Common myeloid progenitor, CD34-positive (primary cell): Measurements from ENCODE around the gene VPS29.
"Not testable (repeated sequence)": the region's sequence is repeated elsewhere in the genome, so short reads cannot be mapped to it uniquely, and the experiment has no call there.

Experiments
- CTCF ChIA-PET: fragments of 350-600 bp; sonication (Branson Sonifier 250); formaldehyde crosslinking; loops from one replicate; lab custom pipeline; 2021; ENCODE audit warnings: antibody characterized with exemption; lab: Charles Lee
- POLR2A ChIA-PET: fragments of 350-600 bp; sonication (Branson Sonifier 250); formaldehyde crosslinking; loops from one replicate; lab custom pipeline; 2021; ENCODE audit warnings: antibody characterized with exemption; lab: Charles Lee
- DNase-seq, 3 donors: peaks; one replicate each; pipeline versions ENCODE4 v3.0.0 to v3.0.0-alpha.2; 2013
- H3K27ac ChIP-seq, 2 experiments: 1 replicate in 1 of 2; 2 replicates in 1 of 2; pipeline ENCODE4 v1.7.0; 2013; ENCODE audit warnings: inconsistent platforms in 2 of 2, low read length in 2 of 2, mild to moderate bottlenecking in 2 of 2, low read depth in 1 of 2, moderate library complexity in 1 of 2; ENCODE audit not compliant: severe bottlenecking in 2 of 2, insufficient read depth in 1 of 2, poor library complexity in 1 of 2
- H3K27me3 ChIP-seq, 5 experiments: replicated peaks in 2 of 5; 1 replicate in 3 of 5; 2 replicates in 2 of 5; pipeline versions ENCODE4 v1.6.1 to v1.7.0; 2013; ENCODE audit warnings: low read length in 4 of 5, mild to moderate bottlenecking in 2 of 5, moderate library complexity in 2 of 5, inconsistent platforms in 1 of 5; ENCODE audit not compliant: insufficient read depth in 5 of 5, control insufficient read depth in 4 of 5
- H3K36me3 ChIP-seq, 4 experiments: 1 replicate in 2 of 4; 2 replicates in 2 of 4; pipeline versions ENCODE4 v1.6.1 to v1.7.0; 2013; ENCODE audit warnings: low read length in 3 of 4, control low read depth in 1 of 4, mild to moderate bottlenecking in 1 of 4; ENCODE audit not compliant: control insufficient read depth in 4 of 4, insufficient read depth in 4 of 4
- H3K4me1 ChIP-seq, 4 experiments: 1 replicate in 3 of 4; 2 replicates in 1 of 4; pipeline versions ENCODE4 v1.6.1 to v1.7.1; 2013; ENCODE audit warnings: low read length in 3 of 4, mild to moderate bottlenecking in 3 of 4, control low read depth in 1 of 4, inconsistent platforms in 1 of 4, moderate library complexity in 1 of 4; ENCODE audit not compliant: control insufficient read depth in 4 of 4, insufficient read depth in 4 of 4; ENCODE audit errors: control extremely low read depth in 1 of 4
- H3K4me3 ChIP-seq, 7 experiments: 1 replicate in 4 of 7; 2 replicates in 3 of 7; pipeline versions ENCODE4 v1.5.1 to v1.7.0; 2013; ENCODE audit warnings: mild to moderate bottlenecking in 7 of 7, low read length in 6 of 7, moderate library complexity in 6 of 7, inconsistent platforms in 2 of 7, low read depth in 2 of 7, control low read depth in 1 of 7; ENCODE audit not compliant: insufficient read depth in 4 of 7, control insufficient read depth in 1 of 7; ENCODE audit errors: extremely low read depth in 1 of 7
- H3K9me3 ChIP-seq, 5 experiments: 1 replicate in 4 of 5; 2 replicates in 1 of 5; pipeline versions ENCODE4 v1.6.1 to v1.7.1; 2013; ENCODE audit warnings: low read length in 4 of 5, mild to moderate bottlenecking in 2 of 5, inconsistent platforms in 1 of 5, low read depth in 1 of 5, moderate library complexity in 1 of 5; ENCODE audit not compliant: control insufficient read depth in 4 of 5, insufficient read depth in 2 of 5; ENCODE audit errors: control extremely low read depth in 1 of 5
- WGBS: methylation state at CpG from one replicate; pipeline ENCODE4 v1.1.5; 2013; ENCODE audit not compliant: insufficient coverage; 5-methylcytosine and 5-hydroxymethylcytosine counted together

The VPS29 gene

GRCh38 chr12:110461189-110461588, 40.7 kb downstream of the VPS29 start:
- H3K4me1 ChIP-seq = peaks cover 6 to 18% (median 10%) of the 10 kb centered on the region in 4 experiments
- H3K36me3 ChIP-seq = peaks cover 8 to 53% (median 34%) of the 10 kb centered on the region in 4 experiments
- not testable (repeated sequence) for H3K4me3 ChIP-seq, H3K27ac ChIP-seq, DNase-seq, H3K27me3 ChIP-seq, H3K9me3 ChIP-seq
- ChIA-PET CTCF (interaction anchor here (1.0 to 11.3 kb wide), 2 partner anchors 9 to 30 kb away, joined by 3 to 200 read pairs; partner anchors contain the start of gene ARPC3), POLR2A (interaction anchor here (0.6 kb wide), 1 partner anchor 102 kb away, joined by 6 read pairs; no protein-coding TSS in a partner anchor)
- WGBS = 100% methylated on average over 3 of the region's 5 CpGs

GRCh38 chr12:110458756-110459155, 43.2 kb downstream of the VPS29 start:
- CTCF ChIA-PET = interaction anchor here (0.6 to 15.5 kb wide), 3 partner anchors 8 to 499 kb away, joined by 4 to 200 read pairs (median 11); partner anchors contain the start of genes ARPC3, FAM216A and GPN3
- POLR2A ChIA-PET = interaction anchor here (1.3 kb wide), 1 partner anchor 10 kb away, joined by 4 read pairs; the partner anchor contains the start of genes FAM216A and GPN3
- H3K27me3 ChIP-seq = no peaks in the 10 kb centered on the region
- peaks cover 11 to 30% (median 22%) of the 10 kb centered on the region in 4 experiments for H3K4me1 ChIP-seq
- peak overlapping the region in 1 of 2 experiments; percentile 29 for H3K27ac ChIP-seq
- peaks cover 6 to 45% (median 25%) of the 10 kb centered on the region in 4 experiments for H3K36me3 ChIP-seq
- no peaks in the 10 kb centered on the region for H3K9me3 ChIP-seq
- no peak overlapping the region for H3K4me3 ChIP-seq
- no CpG with 5 or more reads among the region's 4 CpGs for WGBS
- no peak for DNase-seq

- H3K27ac ChIP-seq = no peak overlapping the region
- DNase-seq = no peak
- peaks cover 5 to 35% (median 12%) of the 10 kb centered on the region in 4 experiments for H3K36me3 ChIP-seq
- POLR2A ChIA-PET = no interaction called here
- no peak overlapping the region for H3K4me3 ChIP-seq
- H3K27me3 ChIP-seq = no peaks in the 10 kb centered on the region
- no peaks in the 10 kb centered on the region for H3K9me3 ChIP-seq
- H3K4me1 ChIP-seq = peaks cover 14 to 44% (median 34%) of the 10 kb centered on the region in 4 experiments
- WGBS = 100% methylated on average over 1 of the region's 4 CpGs
- CTCF ChIA-PET = interaction anchor here (0.6 to 15.5 kb wide), 6 partner anchors 13 to 148 kb away, joined by 3 to 200 read pairs (median 4); partner anchors contain the start of genes FAM216A and GPN3
Measured at GRCh38 chr12:110453569-110454296, 48.2 kb downstream of the VPS29 start.

GRCh38 chr12:110451263-110451662, 50.6 kb downstream of the VPS29 start:
- CTCF ChIA-PET = interaction anchor here (1.9 to 15.5 kb wide), 5 partner anchors 8 to 150 kb away, joined by 11 to 200 read pairs (median 13); partner anchors contain the start of genes FAM216A and GPN3

GRCh38 chr12:110449799-110450497, 52.0 kb downstream of the VPS29 start, which contains the start of gene ARPC3:
Gene ARPC3 (minus strand): TSS chr12:110450337. CDS start chr12:110450260, 77 bp downstream.
- no peaks in the 10 kb centered on the region for H3K9me3 ChIP-seq
- peaks cover 11 to 50% (median 19%) of the 10 kb centered on the region in 4 experiments for H3K36me3 ChIP-seq
- H3K27ac ChIP-seq = peak within 1 kb of the TSS; percentile 98 to 99
- peak within 1 kb of the TSS; percentile 74 to 96 (median 89) for H3K4me3 ChIP-seq
- DNase-seq = peak; percentile 96 to 98 (median 97)
- 0% methylated on average over 33 of the region's 51 CpGs for WGBS
- ChIA-PET POLR2A (interaction anchor here (0.6 to 2.8 kb wide), 12 partner anchors 18 to 1329 kb away, joined by 3 to 28 read pairs (median 4); partner anchors contain the start of genes FAM216A, GPN3, RAD9B and VPS29), CTCF (interaction anchor here (0.8 to 15.5 kb wide), 23 partner anchors 9 to 156 kb away, joined by 3 to 200 read pairs (median 5); partner anchors contain the start of genes FAM216A and GPN3)
- H3K4me1 ChIP-seq = peaks cover 5 to 36% (median 23%) of the 10 kb centered on the region in 4 experiments
- H3K27me3 ChIP-seq = no peaks in the 10 kb centered on the region

More at GRCh38 chr12:110451263-110451662, 50.6 kb downstream of the VPS29 start:
- Histone ChIP-seq H3K9me3 (no peaks in the 10 kb centered on the region), H3K27ac (peak overlapping the region in 1 of 2 experiments; percentile 18), H3K27me3 (no peaks in the 10 kb centered on the region), H3K36me3 (peaks cover 3 to 43% (median 12%) of the 10 kb centered on the region in 4 experiments), H3K4me3 (no peak overlapping the region), H3K4me1 (peaks cover 11 to 49% (median 33%) of the 10 kb centered on the region in 4 experiments)
- no peak for DNase-seq
- POLR2A ChIA-PET = no interaction called here
- WGBS = 71% methylated on average over 1 of the region's 1 CpG

GRCh38 chr12:110444455-110444854, 57.5 kb downstream of the VPS29 start:
- ChIA-PET POLR2A (no interaction called here), CTCF (interaction anchor here (0.7 to 15.5 kb wide), 3 partner anchors 20 to 132 kb away, joined by 3 to 200 read pairs (median 7); partner anchors contain the start of genes FAM216A and GPN3)
- 87% methylated on average over 3 of the region's 3 CpGs for WGBS
- no peak overlapping the region for H3K4me3 ChIP-seq
- peaks cover 3 to 24% (median 15%) of the 10 kb centered on the region in 4 experiments for H3K4me1 ChIP-seq
- DNase-seq = no peak
- H3K9me3 ChIP-seq = no peaks in the 10 kb centered on the region
- peak overlapping the region in 1 of 2 experiments; percentile 16 for H3K27ac ChIP-seq
- no peaks in the 10 kb centered on the region for H3K27me3 ChIP-seq
- peaks cover 11 to 49% (median 38%) of the 10 kb centered on the region in 4 experiments for H3K36me3 ChIP-seq
